ENCODE data around the gene C10orf90. TPM values are rescaled to one million over a fixed set of nuclear protein-coding genes. Genes with fewer than 3 reads are reported as not detected.

C10orf90 gene
- total RNA-seq, 3 donors from 2014 or later (not counting 1 experiment from before 2014, with no cell fraction given): not detected

- 27% methylated on average over 11 of the region's 11 CpGs for WGBS (ENCODE audit: insufficient coverage)
- Histone ChIP-seq H3K9me3 (ENCODE audit: control insufficient read depth, insufficient read depth, low read length) (no peaks in the 10 kb centered on the region), H3K4me1 (ENCODE audit: control insufficient read depth, insufficient read depth, low read length) (no peaks in the 10 kb centered on the region), H3K27me3 (ENCODE audit: control insufficient read depth, insufficient read depth, low read length) (no peaks in the 10 kb centered on the region), H3K36me3 (ENCODE audit: control insufficient read depth, insufficient read depth, low read length) (no peaks in the 10 kb centered on the region), H3K27ac (ENCODE audit: low read length) (no peak overlapping the region), H3K4me3 (ENCODE audit: low read length) (no peak overlapping the region)
- no peak for ATAC-seq
- H3K4me3 Mint-ChIP-seq: no peak overlapping the region
- H3K9me3 Mint-ChIP-seq: no peaks in the 10 kb centered on the region
- no peak for TF ChIP-seq CTCF (IDR thresholded peaks at IDR 0.05)
- no peaks in the 10 kb centered on the region for H3K4me1 Mint-ChIP-seq
- peaks cover 5 to 20% of the 10 kb centered on the region in 2 donors for H3K27me3 Mint-ChIP-seq (ENCODE audit: low read depth in 2 of 2)
- intact Hi-C loops (cut with micrococcal nuclease): no loop called here
- no peak for DNase-seq
- H3K27ac Mint-ChIP-seq: no peak overlapping the region
- no peaks in the 10 kb centered on the region for H3K36me3 Mint-ChIP-seq
These were observed 261.4 kb downstream of the C10orf90 start for GRCh38 chr10:126408953-126409641.

GRCh38 chr10:126407831-126408230, 262.7 kb downstream of the C10orf90 start:
- no peak overlapping the region for H3K4me3 Mint-ChIP-seq
- DNase-seq: no peak
- peaks cover 5 to 20% of the 10 kb centered on the region in 2 donors for H3K27me3 Mint-ChIP-seq (ENCODE audit: low read depth in 2 of 2)
- no peaks in the 10 kb centered on the region for H3K9me3 Mint-ChIP-seq
- no peaks in the 10 kb centered on the region for H3K27me3 ChIP-seq (ENCODE audit: control insufficient read depth, insufficient read depth, low read length)
- WGBS (ENCODE audit: insufficient coverage): 74% methylated on average over 2 of the region's 2 CpGs
- no peak overlapping the region for H3K27ac Mint-ChIP-seq
- no peak overlapping the region for H3K4me3 ChIP-seq (ENCODE audit: low read length)
- H3K4me1 ChIP-seq (ENCODE audit: control insufficient read depth, insufficient read depth, low read length): no peaks in the 10 kb centered on the region
- intact Hi-C loops (cut with micrococcal nuclease): no loop called here
- ATAC-seq: no peak
- H3K4me1 Mint-ChIP-seq: no peaks in the 10 kb centered on the region
- H3K27ac ChIP-seq (ENCODE audit: low read length): no peak overlapping the region
- no peaks in the 10 kb centered on the region for H3K36me3 Mint-ChIP-seq
- no peaks in the 10 kb centered on the region for H3K9me3 ChIP-seq (ENCODE audit: control insufficient read depth, insufficient read depth, low read length)
- no peak for TF ChIP-seq CTCF (IDR thresholded peaks at IDR 0.05)
- no peaks in the 10 kb centered on the region for H3K36me3 ChIP-seq (ENCODE audit: control insufficient read depth, insufficient read depth, low read length)

GRCh38 chr10:126405239-126405775, 265.2 kb downstream of the C10orf90 start:
- Histone ChIP-seq H3K4me1 (ENCODE audit: control insufficient read depth, insufficient read depth, low read length) (no peaks in the 10 kb centered on the region), H3K4me3 (ENCODE audit: low read length) (no peak overlapping the region), H3K27me3 (ENCODE audit: control insufficient read depth, insufficient read depth, low read length) (no peaks in the 10 kb centered on the region), H3K36me3 (ENCODE audit: control insufficient read depth, insufficient read depth, low read length) (no peaks in the 10 kb centered on the region), H3K27ac (ENCODE audit: low read length) (no peak overlapping the region), H3K9me3 (ENCODE audit: control insufficient read depth, insufficient read depth, low read length) (no peaks in the 10 kb centered on the region)
- DNase-seq (no peak), ATAC-seq (no peak)
- Mint-ChIP-seq H3K27me3 (ENCODE audit: low read depth in 2 of 2) (peaks cover 13 to 33% of the 10 kb centered on the region in 2 donors), H3K9me3 (no peaks in the 10 kb centered on the region), H3K36me3 (no peaks in the 10 kb centered on the region), H3K4me1 (no peaks in the 10 kb centered on the region), H3K4me3 (no peak overlapping the region), H3K27ac (no peak overlapping the region)
- WGBS (ENCODE audit: insufficient coverage): 79% methylated on average over 5 of the region's 6 CpGs
- TF ChIP-seq CTCF (IDR thresholded peaks at IDR 0.05): no peak
- intact Hi-C loops (cut with micrococcal nuclease): no loop called here

Data from natural killer cell (primary cell).